Stomach (tissue), 9 donors: ENCODE results near the gene BICD1. TPM values are rescaled to one million over a fixed set of nuclear protein-coding genes. Genes with fewer than 3 reads are reported as not detected.

ENCODE experiments used
- DNase-seq, 2 donors: peaks; one replicate each; pipeline versions ENCODE4 v3.0.0 to v3.0.0-alpha.2; 2013 to 2019
- H3K27ac ChIP-seq, 5 donors: fragments of 200-600 bp in 4 of 5; sonication (generic) in 4 of 5; one replicate each; pipeline ENCODE4 v1.5.1; 2013 to 2019; ENCODE audit warnings: mild to moderate bottlenecking in 1 of 5, moderate library complexity in 1 of 5
- H3K27me3 ChIP-seq, 3 donors: fragments of 200-600 bp; sonication (generic); one replicate each; pipeline ENCODE4 v1.5.1; 2017 to 2019; ENCODE audit warnings: mixed run types in 1 of 3
- H3K36me3 ChIP-seq, 4 donors: fragments of 200-600 bp; sonication (generic); 1 replicate in 3 of 4; 2 replicates in 1 of 4; pipeline ENCODE4 v1.5.1; 2016 to 2019
- H3K4me1 ChIP-seq, 4 donors: fragments of 200-600 bp; sonication (generic); one replicate each; pipeline ENCODE4 v1.5.1; 2016 to 2019
- H3K4me3 ChIP-seq, 4 donors: fragments of 200-600 bp; sonication (generic) in 3 of 4; one replicate each; pipeline ENCODE4 v1.5.1; 2016 to 2019; ENCODE audit warnings: mild to moderate bottlenecking in 1 of 4
- H3K9me3 ChIP-seq, 4 donors: fragments of 200-600 bp; sonication (generic); one replicate each; pipeline ENCODE4 v1.5.1; 2016 to 2019
- CTCF ChIP-seq, 7 experiments: fragments of 450-650 bp in 4 of 7; fragments of 200-600 bp in 3 of 7; sonication (generic) in 3 of 7; IDR thresholded peaks; one replicate each; pipeline ENCODE4 v1.5.1; 2016 to 2019; ENCODE audit warnings: antibody characterized with exemption in 7 of 7, control low read depth in 2 of 7, mild to moderate bottlenecking in 1 of 7
- EP300 ChIP-seq: sonication (generic); formaldehyde crosslinking; IDR thresholded peaks from one replicate; pipeline ENCODE4 v1.6.1; 2017; ENCODE audit warnings: antibody characterized with exemption
- POLR2A ChIP-seq, 4 donors: fragments of 450-650 bp; IDR thresholded peaks; one replicate each; pipeline ENCODE4 v1.6.1; 2016; ENCODE audit warnings: antibody characterized with exemption in 4 of 4, control low read depth in 2 of 4, mild to moderate bottlenecking in 1 of 4, moderate library complexity in 1 of 4
- POLR2AphosphoS5 ChIP-seq, 3 donors: sonication (generic); formaldehyde crosslinking; IDR thresholded peaks; one replicate each; pipeline ENCODE4 v1.6.1; 2016; ENCODE audit warnings: antibody characterized with exemption in 3 of 3
- WGBS, 5 donors: extraction: QIAGEN DNeasy Blood & Tissue Kit in 3 of 5; methylation state at CpG; one replicate each; pipeline versions ENCODE4 v1.1.5 to v1.1.7; 2013 to 2018; 5-methylcytosine and 5-hydroxymethylcytosine counted together
- intact Hi-C: fragments of 100-400 bp; cut with DNase I; formaldehyde crosslinking; loops from one replicate; pipeline ENCODE4 v1.15.1; 2023; ENCODE audit warnings: low total_unique reads
- polyA plus RNA-seq, 3 donors: library from polyadenylated mRNA; stranded (reverse); fragments of 200-250 nt; gene quantifications; one replicate each; pipeline ENCODE4 v1.2.3, GENCODE V29; 2013
- total RNA-seq, 5 donors: library from RNA; depleted of rRNA; stranded (reverse); fragments of >200 nt; gene quantifications; one replicate each; pipeline versions ENCODE4 v1.1.0 to v1.2.3, GENCODE V29; 2014 to 2016
- donor health status: healthy with polysubstance abuse.
- donor health status: Bipolar disorder and iron deficiency.
- donor health status: healthy.

The BICD1 gene
- total and polyA plus RNA-seq, 8 donors: 1.6 to 17.3 (median 2.1) TPM

GRCh38 chr12:32353540-32353939 is 246.9 kb downstream of the BICD1 start:
- 36 to 72% (median 57%) methylated on average over 1 of the region's 1 CpG for WGBS, 5 donors
- Histone ChIP-seq H3K27me3 (no peaks in the 10 kb centered on the region), H3K4me3 (no peak overlapping the region), H3K36me3 (no peaks in the 10 kb centered on the region), H3K9me3 (no peaks in the 10 kb centered on the region), H3K4me1 (no peaks in the 10 kb centered on the region), H3K27ac (no peak overlapping the region)
- intact Hi-C loops: no loop called here
- no peak for DNase-seq
- TF ChIP-seq POLR2A (IDR thresholded peaks at IDR 0.05) (no peak), CTCF (IDR thresholded peaks at IDR 0.05) (no peak), EP300 (no peak), POLR2AphosphoS5 (IDR thresholded peaks at IDR 0.05) (no peak)

GRCh38 chr12:32357601-32358249 is 251.1 kb downstream of the BICD1 start:
- no peak for DNase-seq
- no peaks in the 10 kb centered on the region for H3K36me3 ChIP-seq
- TF ChIP-seq POLR2AphosphoS5 (IDR thresholded peaks at IDR 0.05) (no peak), POLR2A (IDR thresholded peaks at IDR 0.05) (no peak), CTCF (IDR thresholded peaks at IDR 0.05) (no peak), EP300 (no peak)
- H3K4me1 ChIP-seq: no peaks in the 10 kb centered on the region
- 93 to 98% (median 96%) methylated on average over 8 of the region's 8 CpGs for WGBS, 5 donors
- no peaks in the 10 kb centered on the region for H3K27me3 ChIP-seq
- intact Hi-C loops: no loop called here
- no peak overlapping the region for H3K27ac ChIP-seq
- no peaks in the 10 kb centered on the region for H3K9me3 ChIP-seq
- H3K4me3 ChIP-seq: no peak overlapping the region

- TF ChIP-seq POLR2A (IDR thresholded peaks at IDR 0.05): no peak
- TF ChIP-seq POLR2AphosphoS5 (IDR thresholded peaks at IDR 0.05): no peak
- no peak for TF ChIP-seq CTCF (IDR thresholded peaks at IDR 0.05)
- no peak for TF ChIP-seq EP300
- Histone ChIP-seq H3K27me3 (no peaks in the 10 kb centered on the region), H3K4me1 (peaks cover 0 to 8% (median 2%) of the 10 kb centered on the region in 4 donors), H3K4me3 (no peak overlapping the region), H3K9me3 (no peaks in the 10 kb centered on the region), H3K27ac (no peak overlapping the region), H3K36me3 (no peaks in the 10 kb centered on the region)
- WGBS, 5 donors: 81 to 91% (median 88%) methylated on average over 6 of the region's 6 CpGs
- intact Hi-C loops: loop anchor here (5.0 kb wide), 1 partner anchor 301 kb away; no protein-coding TSS in a partner anchor
- no peak for DNase-seq
These were observed 254.3 kb downstream of the BICD1 start for GRCh38 chr12:32360956-32361355.

GRCh38 chr12:32362892-32363291 is 256.2 kb downstream of the BICD1 start:
- intact Hi-C loops: loop anchor here (5.0 kb wide), 1 partner anchor 299 kb away; no protein-coding TSS in a partner anchor
- DNase-seq: no peak
- 49 to 75% (median 54%) methylated on average over 3 of the region's 3 CpGs for WGBS, 5 donors
- H3K27ac ChIP-seq: no peak overlapping the region
- TF ChIP-seq POLR2AphosphoS5 (IDR thresholded peaks at IDR 0.05) (no peak), CTCF (IDR thresholded peaks at IDR 0.05) (no peak), EP300 (no peak), POLR2A (IDR thresholded peaks at IDR 0.05) (no peak)
- H3K36me3 ChIP-seq: no peaks in the 10 kb centered on the region
- peaks cover 0 to 26% (median 6%) of the 10 kb centered on the region in 4 donors for H3K4me1 ChIP-seq
- H3K4me3 ChIP-seq: no peak overlapping the region
- no peaks in the 10 kb centered on the region for H3K27me3 ChIP-seq
- no peaks in the 10 kb centered on the region for H3K9me3 ChIP-seq
